ENCODE measurements around the gene MGAT3.
"Not testable (repeated sequence)": the region's sequence is repeated elsewhere in the genome, so short reads cannot be mapped to it uniquely, and the experiment has no call there.

Gene MGAT3

GRCh38 chr22:39515266-39516050 lies 58.6 kb downstream of the MGAT3 start:
- no peak overlapping the region for H3K4me3 ChIP-seq (ENCODE audit: low read depth, low read length)
- TF ChIP-seq CTCF (IDR thresholded peaks at IDR 0.05; ENCODE audit: insufficient read depth, low read depth, low read length, missing control alignments): no peak
- DNase-seq (ENCODE audit: low read depth): no peak

- H3K4me3 ChIP-seq (ENCODE audit: low read depth, low read length): no peak overlapping the region
- DNase-seq (ENCODE audit: low read depth): no peak
- TF ChIP-seq CTCF (IDR thresholded peaks at IDR 0.05; ENCODE audit: insufficient read depth, low read depth, low read length, missing control alignments): no peak
These were observed 60.7 kb downstream of the MGAT3 start for GRCh38 chr22:39517470-39517869.

- no peak for DNase-seq (ENCODE audit: low read depth)
- TF ChIP-seq CTCF (IDR thresholded peaks at IDR 0.05; ENCODE audit: insufficient read depth, low read depth, low read length, missing control alignments): no peak
- H3K4me3 ChIP-seq (ENCODE audit: low read depth, low read length): no peak overlapping the region; the same call in 1 of the 2 replicates
These were observed 61.5 kb downstream of the MGAT3 start for GRCh38 chr22:39518144-39518786.

- no peak for TF ChIP-seq CTCF (IDR thresholded peaks at IDR 0.05; ENCODE audit: insufficient read depth, low read depth, low read length, missing control alignments)
- DNase-seq (ENCODE audit: low read depth): peak; percentile 52
- H3K4me3 ChIP-seq (ENCODE audit: low read depth, low read length): peak overlapping the region; percentile 91
These were observed 62.3 kb downstream of the MGAT3 start for GRCh38 chr22:39518996-39519680.

GRCh38 chr22:39519681-39520225 lies 62.9 kb downstream of the MGAT3 start:
- peak; percentile 100 for DNase-seq (ENCODE audit: low read depth)
- peak; percentile 22 for TF ChIP-seq CTCF (IDR thresholded peaks at IDR 0.05; ENCODE audit: insufficient read depth, low read depth, low read length, missing control alignments)
- H3K4me3 ChIP-seq (ENCODE audit: low read depth, low read length): peak overlapping the region; percentile 91

- TF ChIP-seq CTCF (IDR thresholded peaks at IDR 0.05; ENCODE audit: insufficient read depth, low read depth, low read length, missing control alignments): no peak
- DNase-seq (ENCODE audit: low read depth): peak; percentile 96
These were observed 63.7 kb downstream of the MGAT3 start, which contains the start of gene ATF4 for GRCh38 chr22:39520226-39521105. TSS of gene ATF4 (plus strand) at chr22:39520562. CDS start at chr22:39521446, 884 bp downstream.

GRCh38 chr22:39521106-39521885 lies 64.5 kb downstream of the MGAT3 start:
- H3K4me3 ChIP-seq (ENCODE audit: low read depth, low read length): peak overlapping the region; percentile 91
- peak; percentile 91 for DNase-seq (ENCODE audit: low read depth)

More at GRCh38 chr22:39520226-39521105, 63.7 kb downstream of the MGAT3 start, which contains the start of gene ATF4:
- peak within 1 kb of the TSS; percentile 91 for H3K4me3 ChIP-seq (ENCODE audit: low read depth, low read length)

- DNase-seq (ENCODE audit: low read depth): not testable (repeated sequence)
- peak overlapping the region; percentile 91 for H3K4me3 ChIP-seq (ENCODE audit: low read depth, low read length)
These were observed 65.3 kb downstream of the MGAT3 start for GRCh38 chr22:39522091-39522490.

Data from GM12865 (cell line).